Raji (cell line): ENCODE measurements around the gene SESTD1.

Experiments
- POLR2A ChIP-seq: IDR thresholded peaks from 2 replicates; pipeline ENCODE4 v1.6.1; 2011; ENCODE audit warnings: low read depth, low read length, control low read depth; ENCODE audit not compliant: insufficient read depth

SESTD1 gene

DNA sequence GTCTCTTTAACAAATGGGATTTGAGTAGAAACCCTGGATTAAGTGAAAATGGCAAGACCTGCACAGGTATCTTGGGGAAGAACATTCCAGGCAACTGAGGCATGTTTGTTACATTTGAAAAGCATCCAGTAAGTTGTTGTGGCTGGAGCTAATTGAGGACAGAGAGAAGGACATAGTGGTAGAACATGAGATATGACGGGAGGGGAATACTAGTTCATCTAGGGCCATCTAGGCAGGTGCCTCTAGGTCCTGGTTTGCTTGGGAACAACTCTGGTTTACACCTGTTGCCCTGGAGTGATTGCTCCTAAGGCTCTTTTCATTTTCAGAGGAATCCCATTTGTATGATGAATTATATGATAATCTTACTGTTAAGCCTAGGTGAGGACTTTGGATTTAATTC lies 194.9 kb downstream of the SESTD1 start:
- TF ChIP-seq POLR2A: no peak

DNA sequence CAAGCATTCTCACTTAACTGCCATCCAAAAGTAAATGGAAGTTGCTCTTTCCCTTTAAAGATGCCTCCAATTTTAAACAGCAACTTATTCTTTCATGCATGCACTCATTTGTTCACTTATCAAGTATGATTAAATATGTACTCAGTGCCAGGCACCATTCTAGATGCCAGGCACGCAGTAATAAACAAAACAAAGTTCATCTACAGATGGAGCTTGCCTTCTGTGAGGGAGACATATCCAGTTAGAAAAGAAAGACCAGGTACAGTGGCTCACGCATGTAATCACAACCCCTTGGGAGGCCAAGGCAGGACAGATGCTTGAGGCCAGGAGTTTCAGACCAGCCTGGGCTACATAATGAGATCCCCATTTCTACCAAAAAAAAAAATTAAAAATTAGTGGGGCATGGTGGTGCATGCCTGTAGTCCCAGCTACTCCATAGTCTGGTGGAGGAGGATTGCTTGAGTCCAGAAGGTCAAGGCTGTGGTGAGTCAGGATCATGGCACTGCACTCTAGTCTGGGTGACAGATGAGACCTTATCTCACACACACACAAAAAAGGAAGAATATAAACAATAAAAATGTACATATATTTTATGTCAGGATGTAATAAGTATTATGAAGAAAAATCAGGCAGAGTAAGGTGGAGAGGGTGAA lies 195.5 kb downstream of the SESTD1 start:
- no peak for TF ChIP-seq POLR2A

DNA sequence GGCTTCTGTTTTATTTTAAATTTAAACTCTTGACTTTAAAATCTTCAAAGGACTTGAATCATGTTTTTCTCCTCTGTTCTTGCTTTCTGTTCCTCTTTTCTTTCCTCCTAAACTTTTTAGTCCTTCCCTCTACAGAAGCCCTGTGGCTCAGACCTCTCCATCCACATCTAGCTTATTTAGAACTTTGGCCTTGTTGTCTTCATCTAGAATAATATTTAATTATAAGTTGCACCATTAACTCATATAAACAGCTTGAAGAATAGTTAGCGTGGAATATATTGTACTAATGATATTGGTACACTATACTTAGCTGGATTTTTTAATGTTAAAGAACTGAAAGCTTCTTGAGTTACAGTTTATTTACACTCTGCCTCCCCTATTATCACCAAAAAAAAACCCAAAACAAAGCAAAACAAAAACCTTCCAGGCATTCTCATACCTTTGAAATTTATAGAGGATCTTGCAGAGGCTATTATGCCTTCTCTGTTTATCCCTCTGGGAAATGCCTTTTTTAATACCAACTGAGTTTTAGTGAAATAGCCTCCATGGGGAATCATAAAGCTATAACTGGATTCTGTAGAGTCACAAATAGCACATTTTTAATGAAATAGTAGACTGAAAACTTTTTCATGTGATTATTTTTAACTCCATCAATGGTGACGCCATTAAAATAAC lies 205.5 kb downstream of the SESTD1 start:
- TF ChIP-seq POLR2A: no peak

DNA sequence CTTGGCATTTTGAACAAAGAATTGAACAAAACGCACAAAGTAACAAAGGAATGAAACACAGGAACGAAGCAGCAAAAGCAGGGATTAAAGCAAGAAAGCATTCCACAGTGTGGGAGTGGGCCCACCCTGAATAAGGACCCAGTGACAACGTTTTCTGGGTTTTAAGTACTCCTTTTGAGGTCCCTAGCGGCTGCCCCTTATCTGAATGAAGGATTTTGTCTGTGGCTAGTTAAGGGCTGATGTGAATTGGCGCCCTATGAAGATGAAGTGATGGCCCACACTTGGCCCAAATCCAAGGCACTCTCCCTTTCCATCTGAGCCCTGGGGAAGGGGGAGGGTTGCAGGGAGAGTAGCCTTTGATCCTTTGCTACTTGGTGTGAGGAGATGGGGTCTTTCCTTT lies 206.9 kb downstream of the SESTD1 start:
- no peak for TF ChIP-seq POLR2A
